Activated CD4-positive, alpha-beta T cell treated with anti-CD3 and anti-CD28 coated beads for 48 hours (primary cell): Measurements from ENCODE around the gene HRH1.
"Not testable (repeated sequence)": the region's sequence is repeated elsewhere in the genome, so short reads cannot be mapped to it uniquely, and the experiment has no call there.

ENCODE experiments used
- DNase-seq: peaks from one replicate; pipeline ENCODE4 v3.0.0-alpha.2; 2020

HRH1 gene

DNA sequence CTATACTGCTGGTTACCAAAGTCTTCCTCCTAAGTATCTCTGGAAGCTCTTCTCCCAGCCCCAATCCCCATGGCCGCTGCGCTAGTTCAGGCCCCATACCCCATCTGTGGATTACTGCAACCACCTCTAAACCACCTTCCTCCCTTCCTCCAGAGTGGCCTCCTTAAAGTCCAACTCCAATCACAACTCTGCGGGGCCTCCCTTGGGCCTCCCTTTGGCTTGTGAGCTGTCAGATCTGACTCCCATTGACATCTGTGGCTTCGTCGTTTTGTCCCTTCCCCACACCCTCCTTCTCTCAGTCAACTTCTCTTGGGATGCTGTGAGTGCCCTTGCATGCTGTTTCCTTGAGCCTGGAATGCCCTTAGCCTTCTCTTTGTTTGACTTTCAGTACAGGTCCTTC lies 9.3 kb upstream of the HRH1 start:
- no peak for DNase-seq

- DNase-seq = no peak
These were observed 8.4 kb upstream of the HRH1 start for GRCh38 chr3:11145888-11146287.

DNA sequence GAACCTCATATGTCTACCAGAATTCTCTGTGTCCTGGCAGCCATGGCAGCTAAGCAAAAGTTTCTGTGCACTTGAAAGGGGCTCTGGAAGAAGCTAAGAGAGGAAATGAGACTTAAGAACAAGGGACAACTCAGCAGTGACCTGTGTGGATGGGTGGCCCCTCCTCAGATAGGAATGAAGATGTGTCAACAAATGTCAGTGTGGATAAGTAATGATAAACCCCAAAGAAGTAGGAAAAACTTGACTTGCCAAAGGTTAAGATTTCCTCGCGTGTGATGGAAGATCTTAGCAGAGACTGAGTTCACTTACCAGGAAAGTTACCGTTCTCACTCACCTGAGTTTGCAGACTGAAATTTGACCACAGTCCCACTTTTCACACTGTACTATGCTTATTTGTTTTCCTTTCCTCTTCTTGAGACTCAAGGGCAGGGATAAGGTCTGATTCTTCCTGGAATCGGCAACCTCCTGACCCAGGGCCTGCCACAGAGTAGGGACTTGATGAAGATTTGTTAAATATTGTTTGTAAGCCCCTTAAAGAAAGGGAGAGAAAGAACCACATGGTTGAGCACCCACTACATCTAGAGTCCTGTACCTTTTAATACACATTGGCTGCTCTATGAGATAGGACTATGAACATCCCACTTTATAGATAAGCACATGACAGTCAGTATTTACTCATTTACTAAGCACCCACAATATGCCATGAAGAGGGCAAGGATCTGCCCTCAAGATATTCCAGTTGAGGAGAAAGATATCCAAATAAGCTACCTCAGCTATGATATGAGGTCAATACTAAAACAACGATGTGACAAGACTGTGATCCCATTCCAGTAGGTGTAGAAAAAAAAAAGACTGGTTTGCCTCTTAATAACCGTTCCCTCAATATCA lies 7.3 kb upstream of the HRH1 start:
- DNase-seq = no peak

- no peak for DNase-seq
These were observed 4.0 kb upstream of the HRH1 start for GRCh38 chr3:11150256-11150655.

DNA sequence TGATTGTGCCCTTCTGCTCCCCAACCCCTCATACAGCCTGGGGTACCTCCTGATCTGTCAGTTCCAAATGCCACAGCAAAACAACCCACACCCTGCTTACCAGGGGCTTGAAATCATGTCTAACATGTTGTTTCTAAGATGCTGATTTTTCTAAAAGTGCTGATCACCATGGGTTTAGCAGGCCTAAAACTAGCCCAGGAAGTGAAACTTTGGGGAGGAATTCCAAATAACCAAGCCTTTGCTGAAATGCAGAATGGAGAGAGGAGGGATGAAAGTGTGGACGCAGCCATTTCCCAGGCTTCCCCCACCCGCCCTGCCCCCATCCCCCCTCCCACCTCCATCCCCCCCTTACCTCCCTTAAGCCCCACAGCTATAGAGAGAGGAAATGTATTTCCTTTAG lies 2.0 kb upstream of the HRH1 start:
- no peak for DNase-seq

DNA sequence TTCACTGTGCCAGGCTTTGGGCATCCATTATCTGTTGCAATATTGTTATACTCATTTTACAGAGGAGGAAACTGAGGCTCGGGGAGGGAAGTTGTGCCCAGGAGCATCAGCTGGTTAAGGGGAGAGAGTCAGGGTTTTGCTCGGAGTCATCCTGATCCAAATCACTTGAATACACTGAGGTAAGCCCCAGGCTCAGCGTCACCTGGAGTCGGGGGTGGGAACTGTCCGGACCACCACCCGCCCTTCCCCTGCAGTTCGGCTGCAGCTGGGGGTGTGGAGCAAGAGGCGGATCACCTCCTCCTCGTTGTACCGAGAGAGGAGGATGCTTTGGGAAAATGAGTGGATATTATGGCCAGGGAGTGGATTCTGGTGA lies 646 bp downstream of the HRH1 start:
- DNase-seq = no peak

- DNase-seq = peak; percentile 50
These were observed 1.2 kb downstream of the HRH1 start for GRCh38 chr3:11155341-11156025.

GRCh38 chr3:11156026-11156410 lies 1.7 kb downstream of the HRH1 start:
- DNase-seq = no peak

DNA sequence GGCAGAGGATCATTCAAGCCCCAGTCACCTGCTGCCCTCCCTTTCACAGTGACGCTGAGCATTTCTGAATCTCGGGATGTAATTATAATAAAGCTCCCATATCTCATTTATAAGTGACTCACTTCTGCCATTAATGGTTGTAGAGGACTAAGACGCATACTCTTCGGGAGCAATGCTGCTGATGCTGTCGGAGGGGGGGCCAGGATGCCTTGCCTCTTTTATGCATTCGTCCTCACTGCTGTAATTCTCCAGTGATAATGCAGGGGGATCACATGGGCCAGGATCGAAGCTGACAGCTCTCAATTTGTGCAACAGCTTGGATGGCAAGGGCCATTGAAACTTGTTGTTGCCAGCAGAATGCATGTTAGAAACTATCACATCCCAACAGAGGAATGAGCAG lies 3.1 kb downstream of the HRH1 start:
- no peak for DNase-seq

DNA sequence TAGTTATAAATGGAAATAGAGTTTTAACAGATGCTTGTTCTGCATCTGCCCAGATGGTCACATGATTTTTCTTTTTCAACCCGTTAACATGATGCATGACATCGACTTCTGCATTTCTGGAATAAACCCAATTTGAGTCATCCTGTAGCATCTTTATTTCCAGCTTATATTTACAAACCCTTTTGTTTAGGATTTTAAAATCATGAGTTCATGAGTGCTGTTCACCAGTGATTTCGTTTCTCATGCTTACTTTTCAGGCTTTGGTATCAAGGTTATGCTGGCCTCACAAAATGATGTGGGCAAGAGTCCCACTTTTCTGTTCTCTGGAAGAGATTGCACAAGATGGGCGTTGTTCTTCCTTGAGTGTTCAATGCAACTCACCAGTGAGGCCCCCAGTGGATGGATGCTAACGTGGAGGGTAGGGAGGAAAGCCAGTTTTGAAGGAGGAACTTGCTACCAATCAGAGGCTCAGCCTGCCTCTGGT lies 5.2 kb downstream of the HRH1 start:
- no peak for DNase-seq

DNA sequence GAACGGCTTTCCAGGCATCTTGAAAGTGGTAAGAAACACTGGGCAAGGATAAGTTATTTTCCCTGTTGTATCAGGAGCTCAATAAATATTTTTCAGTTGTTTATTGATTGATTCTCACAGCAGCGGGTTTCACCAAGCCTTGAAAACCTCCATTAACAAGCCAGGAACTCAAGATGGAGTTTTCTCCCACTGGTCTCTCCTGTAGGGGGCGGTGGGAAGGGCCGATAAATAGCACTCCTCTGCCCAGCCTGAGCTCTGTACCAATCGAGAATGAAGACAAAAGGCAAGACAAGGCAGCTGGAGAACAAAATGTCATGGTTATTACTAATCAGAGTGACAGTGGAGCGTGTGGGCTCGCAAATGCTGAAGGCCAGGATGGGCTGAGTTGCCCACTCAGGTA lies 7.4 kb downstream of the HRH1 start:
- DNase-seq = no peak

- no peak for DNase-seq
These were observed 8.4 kb downstream of the HRH1 start for GRCh38 chr3:11162401-11163345.

- no peak for DNase-seq
These were observed 10.3 kb downstream of the HRH1 start for GRCh38 chr3:11164607-11165006.

DNA sequence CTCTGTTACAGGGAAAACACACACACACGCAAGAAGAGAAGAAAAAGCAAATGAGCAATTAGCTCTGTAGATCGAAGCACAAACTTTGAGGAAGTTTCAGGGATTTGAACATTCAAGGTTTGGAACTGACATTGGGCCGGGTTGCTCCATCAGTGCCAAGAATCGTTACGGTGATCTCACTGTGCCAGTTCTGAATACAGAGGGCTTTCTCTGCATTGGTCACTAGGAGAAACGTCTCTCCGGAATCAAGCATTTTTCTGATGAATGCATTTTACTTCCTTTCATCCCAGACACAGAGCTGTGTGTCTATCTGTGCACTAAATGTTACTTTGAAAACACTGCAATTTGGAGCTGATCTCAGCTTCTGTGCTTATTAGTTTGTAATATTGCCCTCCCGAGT lies 11.2 kb downstream of the HRH1 start:
- no peak for DNase-seq

DNA sequence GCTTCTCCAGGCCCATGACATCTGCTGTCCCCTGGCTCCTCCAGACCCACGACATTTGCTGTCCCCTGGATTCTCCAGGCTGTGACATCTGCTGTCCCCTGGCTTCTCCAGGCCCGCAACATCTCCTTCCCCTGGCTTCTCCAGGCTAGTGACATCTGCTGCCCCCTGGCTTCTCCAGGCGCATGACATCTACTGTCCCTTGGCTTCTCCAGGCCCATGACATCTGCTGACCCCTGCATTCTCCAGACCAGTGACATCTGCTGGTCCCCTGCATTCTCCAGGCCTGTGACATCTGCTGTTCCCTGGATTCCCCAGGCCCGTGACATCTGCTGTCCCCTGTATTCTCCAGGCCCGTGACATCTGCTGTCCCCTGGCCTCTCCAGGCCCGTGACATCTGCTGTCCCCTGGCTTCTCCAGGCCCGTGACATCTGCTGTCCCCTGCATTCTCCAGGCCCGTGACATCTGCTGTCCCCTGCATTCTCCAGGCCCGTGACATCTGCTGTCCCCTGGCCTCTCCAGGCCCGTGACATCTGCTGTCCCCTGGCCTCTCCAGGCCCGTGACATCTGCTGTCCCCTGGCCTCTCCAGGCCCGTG lies 12.6 kb downstream of the HRH1 start:
- DNase-seq = not testable (repeated sequence)

- DNase-seq = no peak
These were observed 13.3 kb downstream of the HRH1 start for GRCh38 chr3:11167590-11167989.

GRCh38 chr3:11168406-11168805 lies 14.1 kb downstream of the HRH1 start:
- no peak for DNase-seq

DNA sequence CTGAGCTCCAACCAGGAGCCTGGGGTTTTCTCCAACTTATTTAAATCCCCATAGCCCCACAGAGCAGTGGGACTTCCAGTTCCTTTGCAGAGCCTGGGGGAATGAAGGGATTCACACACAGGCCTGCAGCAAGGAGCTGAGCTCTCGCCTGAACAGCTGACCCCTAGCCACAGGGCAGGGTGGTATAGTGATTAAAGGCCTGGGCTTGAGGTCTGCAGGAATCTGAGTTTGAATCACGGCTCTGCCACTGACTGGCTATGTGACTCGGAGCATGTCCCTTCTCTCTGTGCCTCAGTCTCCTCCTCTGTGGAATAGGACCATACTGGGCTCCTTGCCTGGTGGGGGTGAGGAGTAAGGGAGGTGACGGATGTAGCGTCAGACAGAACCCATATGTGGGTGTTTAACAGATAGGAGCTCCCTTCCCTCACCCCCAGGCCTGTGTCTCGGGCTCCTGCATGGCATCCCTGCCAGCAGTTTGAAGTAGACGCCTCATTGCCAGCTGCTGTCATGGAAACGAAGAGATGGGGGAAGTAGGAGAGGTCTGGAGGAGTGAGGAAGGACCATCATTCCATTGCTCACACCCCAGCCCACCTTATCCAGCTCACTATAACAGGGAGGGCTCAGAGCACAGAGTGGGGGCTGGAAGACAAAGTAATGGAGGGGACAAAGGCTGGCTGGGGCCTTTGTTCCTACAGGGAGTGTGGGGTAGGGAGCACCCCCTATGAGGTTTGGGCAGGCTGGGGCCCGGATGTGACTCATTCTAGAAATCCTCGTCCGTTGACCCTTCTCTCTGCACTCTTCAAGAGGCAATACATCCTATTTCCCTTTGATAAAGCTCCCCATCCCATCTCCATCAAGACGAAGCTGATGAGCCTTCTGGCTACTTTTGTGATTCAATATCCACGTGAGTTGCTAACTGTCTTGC lies 14.8 kb downstream of the HRH1 start:
- DNase-seq = no peak

DNA sequence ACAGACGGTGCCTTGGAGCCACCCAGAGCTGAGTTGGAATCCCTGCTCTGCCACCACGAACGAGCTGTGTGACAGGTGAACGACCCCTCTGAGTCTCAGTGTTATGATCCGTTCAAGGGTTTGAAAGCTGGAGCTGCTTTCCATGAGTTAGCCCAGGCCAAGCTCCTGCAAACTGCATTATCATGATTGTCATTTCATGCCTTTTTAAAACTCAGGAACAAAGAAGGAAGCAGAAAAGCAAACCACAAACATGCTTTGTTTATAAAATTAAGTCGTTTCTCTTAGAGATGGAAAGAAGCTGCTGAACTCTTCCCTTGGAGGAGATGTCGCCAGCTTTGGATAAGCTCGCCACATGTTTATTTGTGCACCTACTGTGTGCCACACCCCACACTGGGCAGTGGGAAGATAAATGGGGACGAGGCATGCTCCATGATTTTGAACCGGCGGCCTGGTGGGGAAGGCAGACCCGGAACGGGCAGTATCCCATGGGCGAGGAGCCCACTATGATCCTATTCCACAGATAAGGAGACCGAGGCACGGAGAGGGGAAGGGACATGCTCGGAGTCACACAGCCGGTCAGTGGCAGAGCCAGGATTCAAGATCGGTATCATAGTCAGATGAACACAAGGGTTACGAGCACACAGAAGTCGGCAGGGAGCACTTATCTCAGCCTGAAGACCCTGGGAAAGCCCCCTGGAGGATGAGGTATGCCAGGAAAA lies 15.9 kb downstream of the HRH1 start:
- no peak for DNase-seq

GRCh38 chr3:11172096-11172690 lies 17.9 kb downstream of the HRH1 start:
- DNase-seq = no peak
